Astrocyte of the cerebellum (primary cell): ENCODE results near the gene FAM184B.

ENCODE experiments used
- DNase-seq: peaks from one replicate; pipeline ENCODE4 v3.0.0-alpha.2; 2011; ENCODE audit warnings: low read depth
- H3K4me3 ChIP-seq: 2 replicates; pipeline ENCODE4 v1.5.1; 2011; ENCODE audit warnings: mild to moderate bottlenecking, low read depth, low read length, moderate library complexity
- CTCF ChIP-seq: IDR thresholded peaks from 2 replicates; pipeline ENCODE4 v1.5.1; 2012; ENCODE audit warnings: low read length, low read depth, moderate library complexity, mild to moderate bottlenecking; ENCODE audit errors: missing control alignments
- in situ Hi-C: cut with HindIII; loops from 2 replicates; pipeline ENCODE4 v1.10.0; 2017; ENCODE audit warnings: low sequenced_read_pairs

The FAM184B gene

GRCh38 chr4:17654701-17655100, 126.7 kb downstream of the FAM184B start:
- in situ Hi-C loops, result no loop called here
- DNase-seq, result no peak
- H3K4me3 ChIP-seq, result no peak overlapping the region
- no peak for TF ChIP-seq CTCF

GRCh38 chr4:17650406-17650805, 131.0 kb downstream of the FAM184B start:
- H3K4me3 ChIP-seq, result no peak overlapping the region
- TF ChIP-seq CTCF, result no peak
- in situ Hi-C loops, result no loop called here
- DNase-seq, result no peak

GRCh38 chr4:17647927-17648326, 133.5 kb downstream of the FAM184B start:
- DNase-seq, result no peak
- no peak for TF ChIP-seq CTCF
- H3K4me3 ChIP-seq, result no peak overlapping the region
- in situ Hi-C loops, result no loop called here

GRCh38 chr4:17647176-17647806, 134.1 kb downstream of the FAM184B start:
- DNase-seq, result no peak
- no peak overlapping the region for H3K4me3 ChIP-seq
- in situ Hi-C loops, result no loop called here
- no peak for TF ChIP-seq CTCF

DNA sequence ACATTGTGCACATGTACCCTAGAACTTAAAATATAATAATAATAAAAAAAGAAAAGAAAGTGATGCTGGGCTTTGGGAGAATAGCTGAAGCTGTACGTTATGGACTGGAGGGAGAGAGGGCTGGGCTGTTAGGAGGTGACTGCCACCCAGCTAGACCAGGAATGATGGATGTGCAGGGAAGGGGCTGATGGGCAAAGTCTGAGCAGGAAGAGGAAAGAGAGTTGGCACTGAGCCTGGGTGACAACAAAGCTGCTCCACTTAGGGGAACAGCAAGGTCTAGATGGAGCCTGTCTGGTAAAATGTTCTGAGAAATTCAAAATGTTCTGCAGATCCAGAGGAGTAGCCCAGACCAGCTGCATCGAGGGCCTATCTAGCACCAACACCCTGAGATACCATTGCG, 134.7 kb downstream of the FAM184B start:
- DNase-seq, result no peak
- no peak overlapping the region for H3K4me3 ChIP-seq
- no peak for TF ChIP-seq CTCF
- in situ Hi-C loops, result no loop called here

DNA sequence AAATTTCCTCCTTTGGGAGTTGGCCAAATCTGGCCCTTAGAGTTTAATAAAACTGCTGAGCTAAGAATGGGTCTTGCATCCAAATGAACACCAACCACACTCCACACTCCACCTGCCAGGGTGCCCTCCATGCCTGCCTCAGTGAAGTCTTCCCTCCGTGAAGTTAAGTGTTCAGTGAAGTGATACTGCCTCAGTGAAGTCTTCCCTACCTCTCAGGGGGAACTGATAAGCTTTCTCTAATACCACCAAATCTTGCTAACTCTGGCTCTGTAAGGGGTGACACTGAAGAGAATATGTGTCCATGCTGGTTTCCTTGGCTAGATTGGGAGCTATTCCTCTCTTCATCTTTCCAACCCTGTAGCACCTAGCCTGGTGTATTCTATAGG, 139.0 kb downstream of the FAM184B start:
- H3K4me3 ChIP-seq, result no peak overlapping the region
- in situ Hi-C loops, result no loop called here
- no peak for TF ChIP-seq CTCF
- DNase-seq, result no peak
